ENCODE data around the gene TMEM247. TPM values are rescaled to one million over a fixed set of nuclear protein-coding genes. Genes with fewer than 3 reads are reported as not detected.

TMEM247 gene
- total RNA-seq, 3 donors from 2014 or later (not counting 1 experiment from before 2014, with no cell fraction given), result not detected

DNA sequence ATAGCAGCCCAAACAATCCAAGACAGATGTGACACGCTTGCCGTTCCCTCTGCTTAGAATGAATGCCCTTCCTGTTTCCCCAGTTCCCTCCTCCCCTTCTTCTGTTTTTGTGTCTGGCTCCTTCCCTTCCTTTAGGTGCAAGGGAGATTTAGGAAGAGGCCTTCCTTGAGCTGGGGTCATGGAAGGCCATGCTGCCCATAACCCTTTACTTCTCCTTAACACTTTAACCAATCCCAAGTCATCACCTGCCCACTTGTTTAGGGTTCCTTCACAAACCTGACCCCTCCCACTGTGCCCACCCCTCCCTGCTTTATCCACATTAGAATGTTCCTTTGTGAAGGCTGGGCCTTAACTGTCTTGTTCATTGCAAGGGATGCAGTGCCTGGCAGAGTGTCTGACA is 24.9 kb downstream of the TMEM247 start:
- intact Hi-C loops (cut with micrococcal nuclease), result no loop called here
- no peaks in the 10 kb centered on the region for H3K9me3 Mint-ChIP-seq
- Histone ChIP-seq H3K36me3 (ENCODE audit: control insufficient read depth, insufficient read depth, low read length) (no peaks in the 10 kb centered on the region), H3K4me1 (ENCODE audit: control insufficient read depth, insufficient read depth, low read length) (peaks cover 18% of the 10 kb centered on the region), H3K27me3 (ENCODE audit: control insufficient read depth, insufficient read depth, low read length) (no peaks in the 10 kb centered on the region), H3K4me3 (ENCODE audit: low read length) (no peak overlapping the region), H3K27ac (ENCODE audit: low read length) (no peak overlapping the region), H3K9me3 (ENCODE audit: control insufficient read depth, insufficient read depth, low read length) (no peaks in the 10 kb centered on the region)
- no peaks in the 10 kb centered on the region for H3K27me3 Mint-ChIP-seq (ENCODE audit: low read depth in 2 of 2)
- H3K4me3 Mint-ChIP-seq, result no peak overlapping the region
- peaks cover 22 to 41% of the 10 kb centered on the region in 2 donors for H3K4me1 Mint-ChIP-seq
- 100% methylated on average over 2 of the region's 2 CpGs for WGBS (ENCODE audit: insufficient coverage)
- H3K36me3 Mint-ChIP-seq, result no peaks in the 10 kb centered on the region
- DNase-seq, result no peak
- ATAC-seq, result no peak
- TF ChIP-seq, protein P1, sequence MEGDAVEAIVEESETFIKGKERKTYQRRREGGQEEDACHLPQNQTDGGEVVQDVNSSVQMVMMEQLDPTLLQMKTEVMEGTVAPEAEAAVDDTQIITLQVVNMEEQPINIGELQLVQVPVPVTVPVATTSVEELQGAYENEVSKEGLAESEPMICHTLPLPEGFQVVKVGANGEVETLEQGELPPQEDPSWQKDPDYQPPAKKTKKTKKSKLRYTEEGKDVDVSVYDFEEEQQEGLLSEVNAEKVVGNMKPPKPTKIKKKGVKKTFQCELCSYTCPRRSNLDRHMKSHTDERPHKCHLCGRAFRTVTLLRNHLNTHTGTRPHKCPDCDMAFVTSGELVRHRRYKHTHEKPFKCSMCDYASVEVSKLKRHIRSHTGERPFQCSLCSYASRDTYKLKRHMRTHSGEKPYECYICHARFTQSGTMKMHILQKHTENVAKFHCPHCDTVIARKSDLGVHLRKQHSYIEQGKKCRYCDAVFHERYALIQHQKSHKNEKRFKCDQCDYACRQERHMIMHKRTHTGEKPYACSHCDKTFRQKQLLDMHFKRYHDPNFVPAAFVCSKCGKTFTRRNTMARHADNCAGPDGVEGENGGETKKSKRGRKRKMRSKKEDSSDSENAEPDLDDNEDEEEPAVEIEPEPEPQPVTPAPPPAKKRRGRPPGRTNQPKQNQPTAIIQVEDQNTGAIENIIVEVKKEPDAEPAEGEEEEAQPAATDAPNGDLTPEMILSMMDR (IDR thresholded peaks at IDR 0.05), result no peak
- peak overlapping the region in 1 of 2 donors; percentile 36 for H3K27ac Mint-ChIP-seq

DNA sequence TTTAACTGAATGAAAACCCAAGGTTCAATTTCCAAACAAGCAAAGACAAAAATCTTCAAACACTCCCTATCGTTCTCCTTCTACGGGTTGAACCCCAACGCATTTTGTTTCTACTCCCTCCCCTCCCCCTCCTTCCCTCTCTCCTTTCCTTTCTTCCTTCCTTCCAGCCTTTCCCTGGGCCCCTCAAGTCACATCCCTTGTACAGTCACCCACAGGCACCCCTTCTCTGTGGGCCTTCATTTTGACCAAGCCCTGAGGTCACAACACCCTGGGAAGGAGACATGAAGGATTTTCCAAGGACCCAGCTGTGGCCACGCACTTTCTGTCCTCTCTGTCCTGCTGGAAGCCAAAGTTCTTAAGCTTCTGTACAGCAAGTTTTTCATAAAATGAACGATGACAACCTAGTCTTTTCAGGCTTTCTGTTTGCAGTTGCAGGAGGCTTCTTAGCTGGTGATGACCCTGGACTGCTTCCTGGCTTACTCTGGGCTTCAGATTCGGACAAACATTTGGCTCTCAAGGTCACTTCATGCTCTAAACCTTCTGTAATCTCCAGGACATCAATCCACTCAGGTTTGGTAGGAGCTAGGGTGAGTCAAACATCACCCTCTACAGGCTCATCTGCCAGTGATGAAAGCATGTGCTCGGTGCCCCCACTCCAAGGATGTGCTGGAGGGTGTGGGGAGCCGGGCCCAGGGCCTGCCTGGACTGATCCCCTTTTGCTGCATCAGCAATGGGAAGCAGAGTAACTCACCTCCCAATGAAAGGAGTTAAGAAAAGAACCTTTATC is 25.5 kb downstream of the TMEM247 start:
- ATAC-seq (no peak), DNase-seq (no peak)
- intact Hi-C loops (cut with micrococcal nuclease), result no loop called here
- TF ChIP-seq, protein P1 (IDR thresholded peaks at IDR 0.05), result no peak
- Mint-ChIP-seq H3K4me3 (no peak overlapping the region), H3K4me1 (peaks cover 20 to 37% of the 10 kb centered on the region in 2 donors), H3K9me3 (no peaks in the 10 kb centered on the region), H3K27ac (peak overlapping the region in 1 of 2 donors; percentile 36), H3K27me3 (ENCODE audit: low read depth in 2 of 2) (no peaks in the 10 kb centered on the region), H3K36me3 (no peaks in the 10 kb centered on the region)
- WGBS (ENCODE audit: insufficient coverage), result 86% methylated on average over 8 of the region's 8 CpGs
- peaks cover 11% of the 10 kb centered on the region for H3K4me1 ChIP-seq (ENCODE audit: control insufficient read depth, insufficient read depth, low read length)
- H3K36me3 ChIP-seq (ENCODE audit: control insufficient read depth, insufficient read depth, low read length), result no peaks in the 10 kb centered on the region
- no peak overlapping the region for H3K27ac ChIP-seq (ENCODE audit: low read length)
- H3K9me3 ChIP-seq (ENCODE audit: control insufficient read depth, insufficient read depth, low read length), result no peaks in the 10 kb centered on the region
- H3K4me3 ChIP-seq (ENCODE audit: low read length), result no peak overlapping the region
- no peaks in the 10 kb centered on the region for H3K27me3 ChIP-seq (ENCODE audit: control insufficient read depth, insufficient read depth, low read length)

DNA sequence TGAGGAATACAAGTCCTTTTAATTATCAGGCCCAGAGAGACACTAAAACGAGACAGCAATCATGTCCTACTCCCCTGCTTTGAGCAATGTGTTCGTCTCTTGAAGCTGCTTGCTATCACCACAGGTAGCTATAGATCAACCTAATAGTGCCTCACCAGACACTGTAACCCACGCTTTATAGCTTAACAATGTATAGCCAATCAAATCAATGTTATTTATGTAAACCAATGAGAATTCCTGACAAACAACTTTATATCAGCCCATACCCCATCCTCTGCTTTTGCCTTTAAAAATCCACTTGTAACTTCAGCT is 26.1 kb downstream of the TMEM247 start:
- H3K9me3 Mint-ChIP-seq, result no peaks in the 10 kb centered on the region

More for the DNA sequence above, 26.1 kb downstream of the TMEM247 start:
- Histone ChIP-seq H3K36me3 (ENCODE audit: control insufficient read depth, insufficient read depth, low read length) (no peaks in the 10 kb centered on the region), H3K4me1 (ENCODE audit: control insufficient read depth, insufficient read depth, low read length) (peaks cover 11% of the 10 kb centered on the region), H3K27me3 (ENCODE audit: control insufficient read depth, insufficient read depth, low read length) (no peaks in the 10 kb centered on the region), H3K27ac (ENCODE audit: low read length) (no peak overlapping the region), H3K9me3 (ENCODE audit: control insufficient read depth, insufficient read depth, low read length) (no peaks in the 10 kb centered on the region), H3K4me3 (ENCODE audit: low read length) (no peak overlapping the region)
- H3K27ac Mint-ChIP-seq, result no peak overlapping the region
- TF ChIP-seq, protein P1 (IDR thresholded peaks at IDR 0.05), result no peak
- no peaks in the 10 kb centered on the region for H3K27me3 Mint-ChIP-seq (ENCODE audit: low read depth in 2 of 2)
- peaks cover 15 to 32% of the 10 kb centered on the region in 2 donors for H3K4me1 Mint-ChIP-seq
- H3K4me3 Mint-ChIP-seq, result no peak overlapping the region
- WGBS (ENCODE audit: insufficient coverage), result 100% methylated on average over 3 of the region's 3 CpGs
- H3K36me3 Mint-ChIP-seq, result no peaks in the 10 kb centered on the region
- intact Hi-C loops (cut with micrococcal nuclease), result no loop called here
- ATAC-seq (no peak), DNase-seq (no peak)
